Vagina (tissue), 1 donor: Measurements from ENCODE around the gene SRY. TPM values are rescaled to one million over a fixed set of nuclear protein-coding genes. Genes with fewer than 3 reads are reported as not detected.

Experiments used
- small RNA-seq: library from RNA; depleted of rRNA; stranded (forward); fragments of <200 nt; gene quantifications from one replicate; pipeline ENCODE3, GENCODE V24; 2016
- total RNA-seq: library from RNA; depleted of rRNA; stranded (reverse); fragments of >200 nt; gene quantifications from one replicate; pipeline ENCODE4 v1.2.3, GENCODE V29; 2016

SRY gene
- total RNA-seq, 1 donor from 2014 or later: not detected

Small RNA genes lying within 50 kb of the gene (small RNA-seq; reads per million reads assigned to genes)
- gene RNU6-1334P: not detected
- gene TOMM22P2: not detected

Other genes starting within 250 kb of the SRY start
- not detected for gene RPS4Y1, start 53.9 kb upstream of the SRY start, total RNA-seq
- not detected for gene ZFY, start 147.7 kb upstream of the SRY start, total RNA-seq